Neural progenitor cell (in vitro differentiated cells): ENCODE measurements around the gene MAGOHB. TPM values are rescaled to one million over a fixed set of nuclear protein-coding genes. Genes with fewer than 3 reads are reported as not detected.
"Not testable (repeated sequence)": the region's sequence is repeated elsewhere in the genome, so short reads cannot be mapped to it uniquely, and the experiment has no call there.

ENCODE experiments used
- DNase-seq: peaks from one replicate; pipeline ENCODE4 v3.0.0-alpha.2; 2016; ENCODE audit warnings: low spot score
- H2AFZ ChIP-seq: fragments of 200-600 bp; sonication (generic); replicated peaks from 2 replicates; pipeline ENCODE4 v1.6.1; 2016; ENCODE audit warnings: antibody characterized with exemption
- H3F3A ChIP-seq: fragments of 200-600 bp; sonication (generic); 2 replicates; pipeline ENCODE4 v1.6.1; 2016; ENCODE audit warnings: antibody characterized with exemption, low read depth
- H3K27ac ChIP-seq: fragments of 200-600 bp; sonication (generic); 2 replicates; pipeline ENCODE4 v1.5.1; 2016; ENCODE audit warnings: mild to moderate bottlenecking
- H3K27me3 ChIP-seq: fragments of 200-600 bp; sonication (generic); 2 replicates; pipeline ENCODE4 v1.6.1; 2016; ENCODE audit warnings: mild to moderate bottlenecking, moderate library complexity
- H3K36me3 ChIP-seq: fragments of 200-600 bp; sonication (generic); 2 replicates; pipeline ENCODE4 v1.5.1; 2016
- H3K4me1 ChIP-seq: fragments of 200-600 bp; sonication (generic); 2 replicates; pipeline ENCODE4 v1.6.1; 2016; ENCODE audit warnings: mixed run types
- H3K4me2 ChIP-seq: fragments of 200-600 bp; sonication (generic); 2 replicates; pipeline ENCODE4 v1.6.1; 2016
- H3K4me3 ChIP-seq: fragments of 200-600 bp; sonication (generic); 2 replicates; pipeline ENCODE4 v1.5.1; 2016
- H3K79me2 ChIP-seq: fragments of 200-600 bp; sonication (generic); 2 replicates; pipeline ENCODE4 v1.6.1; 2016; ENCODE audit warnings: low read depth
- H3K9ac ChIP-seq: fragments of 200-600 bp; sonication (generic); 2 replicates; pipeline ENCODE4 v1.6.1; 2016
- H3K9me3 ChIP-seq: fragments of 200-600 bp; sonication (generic); 2 replicates; pipeline ENCODE4 v1.5.1; 2016; ENCODE audit warnings: low read depth
- H4K20me1 ChIP-seq: fragments of 200-600 bp; sonication (generic); 2 replicates; pipeline ENCODE4 v1.6.1; 2016; ENCODE audit warnings: low read depth
- H3K27ac Mint-ChIP-seq: 3 replicates; pipeline ENCODE4 v1.8.0; 2021; ENCODE audit warnings: mixed read lengths
- H3K27me3 Mint-ChIP-seq: 2 replicates; pipeline ENCODE4 v1.8.0; 2022; ENCODE audit warnings: low read depth, mild to moderate bottlenecking, inconsistent platforms, moderate library complexity, mixed read lengths; ENCODE audit not compliant: insufficient read depth
- H3K36me3 Mint-ChIP-seq: 3 replicates; pipeline ENCODE4 v1.8.0; 2021; ENCODE audit warnings: mixed read lengths
- H3K4me1 Mint-ChIP-seq: 3 replicates; pipeline ENCODE4 v1.8.0; 2021; ENCODE audit warnings: mixed read lengths
- H3K4me3 Mint-ChIP-seq: 3 replicates; pipeline ENCODE4 v1.8.0; 2021; ENCODE audit warnings: mild to moderate bottlenecking, moderate library complexity, mixed read lengths
- H3K9me3 Mint-ChIP-seq: 3 replicates; pipeline ENCODE4 v1.8.0; 2020; ENCODE audit warnings: mixed read lengths
- EZH2 ChIP-seq: fragments of 200-600 bp; sonication (generic); IDR thresholded peaks from 2 replicates; pipeline ENCODE4 v1.6.1; 2017; ENCODE audit warnings: antibody characterized with exemption, mild to moderate bottlenecking, moderate library complexity
- EZH2phosphoT487 ChIP-seq: fragments of 200-600 bp; sonication (generic); IDR thresholded peaks from 2 replicates; pipeline ENCODE4 v1.6.1; 2017; ENCODE audit warnings: antibody characterized with exemption
- total RNA-seq: library from RNA; depleted of rRNA; stranded (reverse); fragments of >200 nt; gene quantifications from 2 replicates; pipeline ENCODE4 v1.2.3, GENCODE V29; 2015; ENCODE audit warnings: low replicate concordance
- TF ChIP-seq, protein P1 (sequence below): fragments of 200-600 bp; sonication (generic); IDR thresholded peaks from 2 replicates; pipeline ENCODE4 v1.5.1; 2017; ENCODE audit warnings: antibody characterized with exemption, mild to moderate bottlenecking

The MAGOHB gene
- total RNA-seq, 1 donor from 2014 or later: 53.5 TPM

GRCh38 chr12:10652192-10652591, 38.8 kb upstream of the MAGOHB start:
- Mint-ChIP-seq H3K9me3 (peaks cover 20% of the 10 kb centered on the region), H3K36me3 (no peaks in the 10 kb centered on the region), H3K4me3 (no peak overlapping the region), H3K27ac (no peak overlapping the region), H3K27me3 (no peaks in the 10 kb centered on the region), H3K4me1 (no peaks in the 10 kb centered on the region)
- no peaks in the 10 kb centered on the region for H3F3A ChIP-seq
- H2AFZ ChIP-seq: no peak overlapping the region
- no peaks in the 10 kb centered on the region for H3K79me2 ChIP-seq
- H3K4me1 ChIP-seq: no peaks in the 10 kb centered on the region
- peaks cover 12% of the 10 kb centered on the region for H3K9me3 ChIP-seq
- no peaks in the 10 kb centered on the region for H3K36me3 ChIP-seq
- H3K9ac ChIP-seq: no peak overlapping the region
- TF ChIP-seq, protein P1, sequence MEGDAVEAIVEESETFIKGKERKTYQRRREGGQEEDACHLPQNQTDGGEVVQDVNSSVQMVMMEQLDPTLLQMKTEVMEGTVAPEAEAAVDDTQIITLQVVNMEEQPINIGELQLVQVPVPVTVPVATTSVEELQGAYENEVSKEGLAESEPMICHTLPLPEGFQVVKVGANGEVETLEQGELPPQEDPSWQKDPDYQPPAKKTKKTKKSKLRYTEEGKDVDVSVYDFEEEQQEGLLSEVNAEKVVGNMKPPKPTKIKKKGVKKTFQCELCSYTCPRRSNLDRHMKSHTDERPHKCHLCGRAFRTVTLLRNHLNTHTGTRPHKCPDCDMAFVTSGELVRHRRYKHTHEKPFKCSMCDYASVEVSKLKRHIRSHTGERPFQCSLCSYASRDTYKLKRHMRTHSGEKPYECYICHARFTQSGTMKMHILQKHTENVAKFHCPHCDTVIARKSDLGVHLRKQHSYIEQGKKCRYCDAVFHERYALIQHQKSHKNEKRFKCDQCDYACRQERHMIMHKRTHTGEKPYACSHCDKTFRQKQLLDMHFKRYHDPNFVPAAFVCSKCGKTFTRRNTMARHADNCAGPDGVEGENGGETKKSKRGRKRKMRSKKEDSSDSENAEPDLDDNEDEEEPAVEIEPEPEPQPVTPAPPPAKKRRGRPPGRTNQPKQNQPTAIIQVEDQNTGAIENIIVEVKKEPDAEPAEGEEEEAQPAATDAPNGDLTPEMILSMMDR: no peak
- TF ChIP-seq EZH2: no peak
- TF ChIP-seq EZH2phosphoT487: no peak
- H3K27me3 ChIP-seq: no peaks in the 10 kb centered on the region
- H3K4me2 ChIP-seq: no peak overlapping the region
- H4K20me1 ChIP-seq: no peaks in the 10 kb centered on the region
- DNase-seq: no peak
- no peak overlapping the region for H3K27ac ChIP-seq
- H3K4me3 ChIP-seq: no peak overlapping the region

- not testable (repeated sequence) for H3K9ac ChIP-seq, H3K4me1 ChIP-seq, H3K36me3 Mint-ChIP-seq, H3K9me3 ChIP-seq, H3K4me1 Mint-ChIP-seq, H3K36me3 ChIP-seq, DNase-seq, H3K4me2 ChIP-seq, H3F3A ChIP-seq, H3K4me3 ChIP-seq, H3K27me3 ChIP-seq, H3K4me3 Mint-ChIP-seq, H3K79me2 ChIP-seq, H3K27me3 Mint-ChIP-seq, H2AFZ ChIP-seq, H3K27ac ChIP-seq, H3K27ac Mint-ChIP-seq, H4K20me1 ChIP-seq
- H3K9me3 Mint-ChIP-seq: peaks cover 28% of the 10 kb centered on the region
Measured at GRCh38 chr12:10646576-10646975, 33.2 kb upstream of the MAGOHB start.

DNA sequence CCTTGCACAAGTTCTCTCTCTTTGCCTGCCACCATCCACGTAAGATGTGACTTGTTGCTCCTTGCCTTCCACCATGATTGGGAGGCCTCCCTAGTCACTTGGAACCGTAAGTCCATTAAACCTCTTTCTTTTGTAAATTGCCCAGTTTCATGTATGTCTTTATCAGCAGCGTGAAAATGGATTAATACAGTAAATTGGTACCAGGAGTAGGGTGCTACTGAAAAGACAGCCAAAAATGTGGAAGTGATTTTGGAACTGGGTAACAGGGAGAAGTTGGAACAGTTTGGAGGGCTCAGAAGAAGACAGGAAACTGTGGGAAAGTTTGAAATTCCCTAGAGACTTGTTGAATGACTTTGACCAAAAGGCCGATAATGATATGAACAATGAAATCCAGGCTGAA, 32.5 kb upstream of the MAGOHB start:
- no peaks in the 10 kb centered on the region for H3K36me3 ChIP-seq
- H3F3A ChIP-seq: no peaks in the 10 kb centered on the region
- peaks cover 7% of the 10 kb centered on the region for H3K9me3 ChIP-seq
- Mint-ChIP-seq H3K4me3 (no peak overlapping the region), H3K27ac (no peak overlapping the region), H3K4me1 (no peaks in the 10 kb centered on the region), H3K9me3 (peaks cover 28% of the 10 kb centered on the region), H3K36me3 (no peaks in the 10 kb centered on the region), H3K27me3 (no peaks in the 10 kb centered on the region)
- no peaks in the 10 kb centered on the region for H3K27me3 ChIP-seq
- H3K4me2 ChIP-seq: no peak overlapping the region
- no peak overlapping the region for H3K9ac ChIP-seq
- H2AFZ ChIP-seq: no peak overlapping the region
- no peaks in the 10 kb centered on the region for H3K79me2 ChIP-seq
- TF ChIP-seq, protein P1: no peak
- DNase-seq: no peak
- H4K20me1 ChIP-seq: no peaks in the 10 kb centered on the region
- no peak overlapping the region for H3K4me3 ChIP-seq
- no peak overlapping the region for H3K27ac ChIP-seq
- H3K4me1 ChIP-seq: no peaks in the 10 kb centered on the region

DNA sequence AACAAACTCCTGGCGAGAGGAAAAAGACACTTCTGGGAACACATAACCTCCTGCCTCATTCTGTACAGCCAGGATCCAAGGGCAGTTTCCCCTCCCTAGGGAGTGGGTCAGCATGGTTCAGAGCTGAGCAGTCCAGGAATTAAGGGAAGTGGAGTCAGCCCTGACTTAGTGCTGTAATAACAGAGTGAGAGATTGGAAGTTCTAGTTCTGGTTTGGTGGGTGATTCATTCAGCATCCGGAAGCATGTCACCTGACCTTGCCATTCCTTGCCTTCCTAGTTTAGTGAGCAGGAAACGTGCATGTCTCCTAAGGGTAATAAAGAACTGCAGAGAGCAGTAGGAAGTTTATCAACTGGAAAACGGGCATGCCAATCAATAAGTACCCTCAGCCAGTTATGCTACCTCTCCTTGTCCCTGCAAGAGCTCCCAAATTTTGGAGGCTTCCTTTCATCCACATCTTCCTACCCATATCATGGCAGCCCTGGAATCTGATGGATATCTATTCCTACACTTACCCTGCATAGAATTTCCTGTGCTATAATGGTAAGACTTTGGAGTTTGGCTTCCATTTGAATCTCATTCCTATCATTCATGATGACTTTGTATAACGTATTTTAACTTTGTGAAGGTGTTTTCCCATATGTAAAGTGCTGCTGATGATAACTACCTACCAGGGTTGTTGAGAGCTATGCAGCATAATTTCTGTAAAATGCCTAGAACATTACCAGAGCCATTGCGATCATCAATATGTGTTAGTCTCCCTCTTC, 28.5 kb upstream of the MAGOHB start:
- Histone ChIP-seq H2AFZ (no peak overlapping the region), H3F3A (no peaks in the 10 kb centered on the region), H3K9me3 (no peaks in the 10 kb centered on the region), H3K79me2 (no peaks in the 10 kb centered on the region), H3K4me1 (no peaks in the 10 kb centered on the region), H3K4me3 (no peak overlapping the region), H4K20me1 (no peaks in the 10 kb centered on the region), H3K27me3 (no peaks in the 10 kb centered on the region), H3K27ac (no peak overlapping the region), H3K4me2 (no peak overlapping the region), H3K36me3 (no peaks in the 10 kb centered on the region), H3K9ac (no peak overlapping the region)
- Mint-ChIP-seq H3K9me3 (peaks cover 22% of the 10 kb centered on the region), H3K4me3 (no peak overlapping the region), H3K27ac (no peak overlapping the region), H3K36me3 (no peaks in the 10 kb centered on the region), H3K27me3 (no peaks in the 10 kb centered on the region), H3K4me1 (no peaks in the 10 kb centered on the region)
- TF ChIP-seq EZH2 (no peak), EZH2phosphoT487 (no peak)
- TF ChIP-seq, protein P1: no peak
- no peak for DNase-seq
